ENCODE data around the gene FBXL4. TPM values are rescaled to one million over a fixed set of nuclear protein-coding genes. Genes with fewer than 3 reads are reported as not detected.

FBXL4 gene
- total RNA-seq, 3 donors from 2014 or later = 13.2 to 23.8 (median 22.5) TPM

DNA sequence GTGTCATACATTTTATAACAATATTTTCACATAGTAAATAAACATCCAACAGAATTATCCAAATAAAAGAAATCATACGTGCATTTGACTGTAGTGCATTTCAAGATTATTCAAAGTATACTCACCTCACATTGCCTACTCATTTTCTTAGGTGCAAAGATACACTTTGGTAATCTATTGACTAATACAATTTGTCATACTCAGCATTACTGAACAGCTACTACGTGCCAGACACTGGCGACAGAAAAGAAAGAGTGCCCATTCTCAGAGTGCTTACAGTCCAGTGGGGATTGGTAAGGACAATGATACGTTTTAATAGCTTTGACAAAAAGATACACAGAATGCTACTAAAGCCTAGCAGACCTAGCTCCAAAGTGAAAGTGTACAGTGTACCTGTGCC is 42.0 kb downstream of the FBXL4 start:
- DNase-seq = no peak
- H3K4me3 ChIP-seq = no peak overlapping the region
- ATAC-seq = no peak
- no peaks in the 10 kb centered on the region for H3K36me3 ChIP-seq (ENCODE audit: low read depth)
- TF ChIP-seq, protein P1, sequence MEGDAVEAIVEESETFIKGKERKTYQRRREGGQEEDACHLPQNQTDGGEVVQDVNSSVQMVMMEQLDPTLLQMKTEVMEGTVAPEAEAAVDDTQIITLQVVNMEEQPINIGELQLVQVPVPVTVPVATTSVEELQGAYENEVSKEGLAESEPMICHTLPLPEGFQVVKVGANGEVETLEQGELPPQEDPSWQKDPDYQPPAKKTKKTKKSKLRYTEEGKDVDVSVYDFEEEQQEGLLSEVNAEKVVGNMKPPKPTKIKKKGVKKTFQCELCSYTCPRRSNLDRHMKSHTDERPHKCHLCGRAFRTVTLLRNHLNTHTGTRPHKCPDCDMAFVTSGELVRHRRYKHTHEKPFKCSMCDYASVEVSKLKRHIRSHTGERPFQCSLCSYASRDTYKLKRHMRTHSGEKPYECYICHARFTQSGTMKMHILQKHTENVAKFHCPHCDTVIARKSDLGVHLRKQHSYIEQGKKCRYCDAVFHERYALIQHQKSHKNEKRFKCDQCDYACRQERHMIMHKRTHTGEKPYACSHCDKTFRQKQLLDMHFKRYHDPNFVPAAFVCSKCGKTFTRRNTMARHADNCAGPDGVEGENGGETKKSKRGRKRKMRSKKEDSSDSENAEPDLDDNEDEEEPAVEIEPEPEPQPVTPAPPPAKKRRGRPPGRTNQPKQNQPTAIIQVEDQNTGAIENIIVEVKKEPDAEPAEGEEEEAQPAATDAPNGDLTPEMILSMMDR (IDR thresholded peaks at IDR 0.05) = no peak
- no peaks in the 10 kb centered on the region for H3K9me3 ChIP-seq
- intact Hi-C loops (cut with DNase I, micrococcal nuclease) = no loop called here
- no peaks in the 10 kb centered on the region for H3K4me1 ChIP-seq (ENCODE audit: low read depth)

DNA sequence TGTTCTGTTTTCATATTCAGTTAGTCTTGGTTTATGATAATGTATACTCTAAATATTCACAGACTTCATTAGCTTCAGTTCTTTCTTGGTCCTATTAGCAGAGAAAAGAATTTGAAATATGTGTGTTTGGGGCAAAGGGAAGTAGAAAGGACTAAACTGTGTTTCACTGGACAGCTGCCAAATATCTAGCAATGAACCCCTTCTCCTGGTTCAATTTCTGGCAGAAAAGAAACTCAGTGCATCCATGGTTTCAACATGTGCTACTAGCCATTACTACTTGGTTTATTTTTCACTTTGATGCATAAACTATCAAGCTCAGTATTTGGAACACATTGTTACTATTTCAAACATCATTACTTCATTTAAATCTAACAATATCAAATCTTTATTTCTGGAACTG is 43.6 kb downstream of the FBXL4 start:
- H3K36me3 ChIP-seq (ENCODE audit: low read depth) = no peaks in the 10 kb centered on the region
- H3K4me3 ChIP-seq = no peak overlapping the region
- DNase-seq (no peak), ATAC-seq (no peak)
- no peaks in the 10 kb centered on the region for H3K9me3 ChIP-seq
- TF ChIP-seq, protein P1 (IDR thresholded peaks at IDR 0.05) = no peak
- no peaks in the 10 kb centered on the region for H3K4me1 ChIP-seq (ENCODE audit: low read depth)
- intact Hi-C loops (cut with DNase I, micrococcal nuclease) = no loop called here

DNA sequence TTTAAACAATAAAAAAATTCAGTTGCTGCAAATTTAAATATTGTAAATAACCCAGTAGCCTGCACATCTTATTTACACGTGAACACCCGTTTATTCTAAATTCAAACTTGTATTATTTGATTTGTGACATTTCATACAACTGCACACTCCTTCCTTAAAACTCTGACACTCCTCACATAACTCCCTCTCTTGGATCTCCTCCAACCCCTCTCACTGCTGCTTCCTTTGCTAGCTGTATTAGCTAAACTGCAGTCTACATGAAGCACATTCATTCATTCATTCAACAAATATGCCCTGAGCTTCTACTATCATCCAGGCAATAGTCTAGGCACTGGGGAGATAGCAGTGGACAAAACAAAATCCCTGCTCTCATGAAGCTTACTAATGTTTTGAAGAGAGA is 47.0 kb downstream of the FBXL4 start:
- TF ChIP-seq, protein P1 (IDR thresholded peaks at IDR 0.05) = no peak
- no peak for DNase-seq
- no peak overlapping the region for H3K4me3 ChIP-seq
- no peaks in the 10 kb centered on the region for H3K9me3 ChIP-seq
- ATAC-seq = no peak
- intact Hi-C loops (cut with DNase I, micrococcal nuclease) = no loop called here
- H3K36me3 ChIP-seq (ENCODE audit: low read depth) = no peaks in the 10 kb centered on the region
- H3K4me1 ChIP-seq (ENCODE audit: low read depth) = no peaks in the 10 kb centered on the region

DNA sequence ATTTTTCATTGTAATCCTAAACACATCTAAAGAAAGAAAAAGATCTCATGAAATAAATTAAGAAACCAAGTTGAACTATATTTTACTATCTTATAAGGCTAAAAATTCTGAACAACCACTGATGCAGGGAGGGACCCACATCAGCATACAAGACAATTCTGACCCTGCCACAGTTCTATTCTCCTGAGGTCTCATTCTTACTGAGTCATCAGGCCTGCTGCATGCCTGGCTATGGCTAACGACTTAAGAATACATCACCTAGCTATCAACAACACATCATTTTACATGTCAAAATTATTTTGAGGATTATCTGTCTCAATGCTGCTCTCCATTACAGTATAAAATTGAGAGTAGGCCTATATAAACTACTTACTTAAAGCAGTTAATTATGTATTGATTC is 52.9 kb downstream of the FBXL4 start:
- Histone ChIP-seq H3K9me3 (no peaks in the 10 kb centered on the region), H3K4me3 (no peak overlapping the region), H3K36me3 (ENCODE audit: low read depth) (no peaks in the 10 kb centered on the region), H3K4me1 (ENCODE audit: low read depth) (no peaks in the 10 kb centered on the region)
- TF ChIP-seq, protein P1 (IDR thresholded peaks at IDR 0.05) = no peak
- DNase-seq = no peak
- intact Hi-C loops (cut with DNase I, micrococcal nuclease) = no loop called here
- no peak for ATAC-seq

DNA sequence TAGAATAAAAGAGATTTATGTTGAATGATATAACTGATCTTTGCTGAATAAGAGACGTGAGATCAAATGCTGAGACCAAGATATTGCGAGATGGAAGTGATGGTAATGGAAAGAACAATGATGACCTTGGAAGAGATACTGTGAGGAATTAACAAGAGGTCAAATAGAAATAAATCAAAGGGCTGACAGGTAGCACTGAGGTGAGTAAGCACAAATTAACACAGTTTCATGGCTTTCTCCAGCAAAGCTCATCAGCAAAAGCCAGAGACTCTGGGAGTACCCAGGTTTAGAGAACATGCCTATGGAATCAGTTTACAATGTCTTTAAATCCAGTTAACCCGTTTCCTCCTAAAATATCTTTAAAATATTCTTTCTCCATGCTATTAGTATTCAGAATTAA is 60.1 kb downstream of the FBXL4 start:
- Histone ChIP-seq H3K9me3 (no peaks in the 10 kb centered on the region), H3K4me1 (ENCODE audit: low read depth) (no peaks in the 10 kb centered on the region), H3K36me3 (ENCODE audit: low read depth) (no peaks in the 10 kb centered on the region), H3K4me3 (no peak overlapping the region)
- DNase-seq (no peak), ATAC-seq (no peak)
- TF ChIP-seq, protein P1 (IDR thresholded peaks at IDR 0.05) = no peak
- intact Hi-C loops (cut with DNase I, micrococcal nuclease) = no loop called here

DNA sequence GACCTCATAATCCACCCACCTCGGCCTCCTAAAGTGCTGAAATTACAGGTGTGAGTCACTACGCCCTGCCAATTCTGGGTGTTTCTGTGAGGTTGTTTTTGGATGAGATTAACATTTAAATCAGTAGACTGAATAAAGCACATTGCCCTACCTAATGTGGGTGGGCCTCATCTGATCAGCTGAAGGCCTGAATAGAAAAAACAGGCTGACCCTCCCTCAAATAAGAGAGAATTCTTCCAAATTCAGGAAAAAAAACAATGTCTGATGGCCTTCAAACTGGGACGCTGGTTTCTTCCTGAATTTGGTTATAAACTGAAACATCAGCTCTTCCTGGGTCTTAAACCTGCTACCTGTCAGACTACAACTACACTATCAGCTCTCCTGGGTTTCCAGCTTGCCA is 62.4 kb downstream of the FBXL4 start:
- Histone ChIP-seq H3K36me3 (ENCODE audit: low read depth) (no peaks in the 10 kb centered on the region), H3K4me1 (ENCODE audit: low read depth) (no peaks in the 10 kb centered on the region), H3K9me3 (no peaks in the 10 kb centered on the region), H3K4me3 (no peak overlapping the region)
- DNase-seq (no peak), ATAC-seq (no peak)
- intact Hi-C loops (cut with DNase I, micrococcal nuclease) = no loop called here
- TF ChIP-seq, protein P1 (IDR thresholded peaks at IDR 0.05) = no peak
